Measurements from ENCODE around the gene CPLX3.

DNA sequence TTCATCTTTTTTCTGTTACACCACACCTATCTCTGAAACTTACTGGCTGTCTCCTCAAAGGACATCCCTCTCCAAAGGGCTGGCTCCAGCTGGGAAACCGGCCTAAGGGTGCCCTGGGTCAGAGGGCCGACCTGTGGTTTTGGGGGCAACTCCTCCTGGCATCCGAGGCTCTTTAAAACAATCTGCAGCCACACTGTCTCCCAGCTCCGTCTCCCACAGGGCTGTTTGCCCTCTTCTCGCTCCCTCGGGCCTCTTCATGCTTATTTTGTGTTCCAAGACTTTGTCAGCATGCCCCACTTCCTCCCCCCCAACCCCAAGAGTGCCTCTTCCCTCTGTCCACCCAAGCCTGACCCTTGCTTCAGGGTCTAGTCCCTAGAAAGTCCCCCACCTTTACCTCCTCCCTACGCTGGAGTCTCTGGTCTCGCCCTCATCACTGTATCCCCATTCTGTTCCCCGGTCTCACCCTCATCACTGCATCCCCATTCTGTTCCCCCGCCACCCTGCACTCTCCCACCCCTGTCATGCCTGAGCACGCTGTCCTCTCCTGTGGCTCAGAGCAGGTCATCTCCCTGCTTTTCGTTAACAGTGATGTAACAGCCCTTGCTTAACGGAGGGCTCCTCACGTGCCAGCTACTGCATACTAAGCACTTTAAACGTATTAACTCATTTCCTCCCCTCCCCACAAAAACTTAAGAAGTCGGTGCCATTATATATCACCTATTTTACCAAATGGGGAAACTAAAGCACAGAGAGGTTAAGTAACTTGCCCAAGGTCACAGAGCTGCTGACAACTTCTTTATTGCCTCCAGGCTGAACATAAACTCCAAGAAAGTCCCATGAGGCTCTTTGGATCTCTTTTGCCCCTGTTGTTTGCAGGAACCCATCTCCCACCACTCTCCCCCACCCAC is 45.6 kb upstream of the CPLX3 start:
- peak in 1 of 3 donors; percentile 21 for TF ChIP-seq POLR2AphosphoS5 (IDR thresholded peaks at IDR 0.05)
- TF ChIP-seq, protein P1, sequence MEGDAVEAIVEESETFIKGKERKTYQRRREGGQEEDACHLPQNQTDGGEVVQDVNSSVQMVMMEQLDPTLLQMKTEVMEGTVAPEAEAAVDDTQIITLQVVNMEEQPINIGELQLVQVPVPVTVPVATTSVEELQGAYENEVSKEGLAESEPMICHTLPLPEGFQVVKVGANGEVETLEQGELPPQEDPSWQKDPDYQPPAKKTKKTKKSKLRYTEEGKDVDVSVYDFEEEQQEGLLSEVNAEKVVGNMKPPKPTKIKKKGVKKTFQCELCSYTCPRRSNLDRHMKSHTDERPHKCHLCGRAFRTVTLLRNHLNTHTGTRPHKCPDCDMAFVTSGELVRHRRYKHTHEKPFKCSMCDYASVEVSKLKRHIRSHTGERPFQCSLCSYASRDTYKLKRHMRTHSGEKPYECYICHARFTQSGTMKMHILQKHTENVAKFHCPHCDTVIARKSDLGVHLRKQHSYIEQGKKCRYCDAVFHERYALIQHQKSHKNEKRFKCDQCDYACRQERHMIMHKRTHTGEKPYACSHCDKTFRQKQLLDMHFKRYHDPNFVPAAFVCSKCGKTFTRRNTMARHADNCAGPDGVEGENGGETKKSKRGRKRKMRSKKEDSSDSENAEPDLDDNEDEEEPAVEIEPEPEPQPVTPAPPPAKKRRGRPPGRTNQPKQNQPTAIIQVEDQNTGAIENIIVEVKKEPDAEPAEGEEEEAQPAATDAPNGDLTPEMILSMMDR (IDR thresholded peaks at IDR 0.05), result no peak
